Cardiac septum (tissue), 1 donor: ENCODE results near the gene NOC2L. TPM values are rescaled to one million over a fixed set of nuclear protein-coding genes. Genes with fewer than 3 reads are reported as not detected.
A peak's percentile ranks its signal among the peaks of the same experiment; 100 is the strongest.
"Not testable (repeated sequence)": the region's sequence is repeated elsewhere in the genome, so short reads cannot be mapped to it uniquely, and the experiment has no call there.

Experiments used
- DNase-seq: peaks from one replicate; pipeline ENCODE4 v3.0.0-alpha.2; 2020; ENCODE audit warnings: low spot score
- intact Hi-C: fragments of 100-400 bp; cut with DNase I; formaldehyde crosslinking; loops from one replicate; pipeline ENCODE4 v1.14.0; 2022
- total RNA-seq: library from RNA; stranded (reverse); fragmentation: NEBNext Ultra II Directional; extraction: Animal tissue kit (Norgen Biotek cat#: 25700); gene quantifications from one replicate; pipeline ENCODE4 v1.2.1, GENCODE V29; 2021
- donor health status: DM: no; HTN: no; CAD: no.

NOC2L gene
- total RNA-seq, 1 donor from 2014 or later: 39.0 TPM

DNA sequence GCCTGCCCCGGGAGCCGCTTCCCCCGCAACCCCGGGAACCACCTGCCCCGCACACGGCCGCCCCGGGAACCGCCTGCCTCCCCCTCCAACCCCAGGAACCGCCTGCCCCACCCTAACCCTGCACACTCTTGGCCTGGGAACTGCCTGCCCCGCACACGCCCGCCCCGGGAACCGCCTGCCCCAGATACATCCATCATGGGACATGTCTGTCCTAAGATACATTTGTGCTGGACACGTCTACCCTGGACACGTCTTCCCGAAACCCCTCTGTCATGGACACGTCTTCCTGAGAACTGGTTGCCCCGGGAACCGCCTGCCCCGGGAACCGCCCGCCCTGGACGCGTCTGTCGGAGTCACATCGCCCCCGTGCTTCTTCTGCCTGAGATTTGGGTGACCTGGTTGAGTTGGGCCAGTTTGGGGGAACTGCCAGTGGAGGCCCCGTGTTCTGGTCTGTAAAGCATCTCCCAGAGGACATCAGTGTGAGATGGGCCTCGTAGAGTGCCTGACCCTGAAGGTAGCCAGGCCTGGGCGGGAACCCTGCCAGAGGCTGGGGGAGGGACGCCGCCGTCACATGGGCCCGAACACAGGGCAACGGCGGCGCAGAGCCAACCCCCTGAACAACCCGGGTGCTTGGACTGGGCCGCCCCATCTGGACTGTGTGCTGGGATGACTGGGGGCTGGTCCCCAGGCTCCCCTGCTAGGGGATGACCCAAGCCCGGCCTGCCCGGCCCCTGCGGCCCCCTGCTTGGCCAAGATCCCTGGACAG is 19.2 kb upstream of the NOC2L start:
- intact Hi-C loops: no loop called here
- DNase-seq: peak; percentile 75

DNA sequence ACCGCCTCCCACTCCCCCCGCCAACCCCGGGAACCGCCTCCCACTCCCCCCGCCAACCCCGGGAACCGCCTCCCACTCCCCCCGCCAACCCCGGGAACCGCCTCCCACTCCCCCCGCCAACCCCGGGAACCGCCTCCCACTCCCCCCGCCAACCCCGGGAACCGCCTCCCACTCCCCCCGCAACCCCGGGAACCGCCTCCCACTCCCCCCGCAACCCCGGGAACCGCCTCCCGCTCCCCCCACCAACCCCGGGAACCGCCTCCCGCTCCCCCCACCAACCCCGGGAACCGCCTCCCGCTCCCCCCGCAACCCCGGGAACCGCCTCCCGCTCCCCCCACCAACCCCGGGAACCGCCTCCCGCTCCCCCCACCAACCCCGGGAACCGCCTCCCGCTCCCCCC is 17.7 kb upstream of the NOC2L start:
- DNase-seq, intact Hi-C loops: not testable (repeated sequence)

DNA sequence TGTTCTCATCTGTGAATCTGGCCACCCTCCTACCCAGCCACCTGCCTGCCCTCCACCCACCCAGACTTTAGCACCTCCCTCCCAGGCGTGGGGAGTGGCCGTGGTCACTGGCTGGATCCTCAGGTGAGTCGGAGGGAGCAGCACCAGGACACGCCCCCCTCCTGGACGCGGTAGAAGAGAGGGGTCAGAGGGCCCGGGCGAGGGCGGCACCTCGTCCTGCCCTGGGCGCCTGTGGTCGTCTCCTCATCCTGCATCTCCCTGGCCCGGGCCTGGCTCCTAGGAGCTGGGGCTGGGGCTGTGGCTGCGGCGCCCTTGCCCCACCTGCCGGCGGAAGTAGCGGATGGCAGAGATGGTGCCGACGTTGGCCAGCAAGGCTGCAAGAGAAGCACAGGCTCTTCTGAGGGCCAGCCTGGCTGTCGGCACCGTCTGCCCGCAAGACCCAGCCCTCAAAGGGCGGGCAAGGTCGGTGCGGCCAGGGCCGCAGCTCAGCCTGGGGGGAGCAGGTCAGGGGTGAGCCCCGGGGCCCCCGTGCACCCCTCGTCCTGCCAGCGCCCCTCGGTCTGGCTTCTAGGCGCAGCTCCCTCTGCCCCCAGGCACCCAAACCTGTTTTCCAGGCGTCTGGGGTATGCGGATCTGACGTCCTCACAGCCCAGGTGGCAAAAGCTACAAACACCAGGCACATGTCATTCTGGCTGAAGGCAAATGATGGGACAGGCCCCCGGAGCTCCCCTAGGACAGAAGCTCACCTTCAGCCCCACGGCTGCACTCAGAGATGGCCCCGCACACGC is 17.0 kb upstream of the NOC2L start:
- intact Hi-C loops: no loop called here
- DNase-seq: no peak

DNA sequence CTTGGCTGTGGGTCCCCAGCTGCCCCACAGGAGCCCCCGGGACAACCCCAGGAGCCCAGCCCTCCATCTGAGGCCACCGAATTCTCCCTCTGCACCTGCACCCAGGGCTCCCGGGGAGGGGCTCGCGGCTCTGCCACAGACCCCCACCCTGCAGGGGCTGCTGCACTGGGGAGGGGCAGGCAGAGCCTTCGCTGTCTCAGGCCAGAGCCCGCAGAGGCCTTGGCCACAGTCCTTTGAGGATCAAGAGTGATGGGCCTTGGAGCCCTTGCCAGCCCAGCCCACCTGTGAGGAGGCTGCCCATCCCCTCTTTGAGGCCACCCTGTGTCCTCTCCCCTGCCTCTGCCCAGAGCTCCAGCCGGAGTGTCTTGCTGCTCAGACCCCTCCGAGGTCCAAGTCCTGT is 16.3 kb upstream of the NOC2L start:
- DNase-seq: no peak
- intact Hi-C loops: no loop called here

DNA sequence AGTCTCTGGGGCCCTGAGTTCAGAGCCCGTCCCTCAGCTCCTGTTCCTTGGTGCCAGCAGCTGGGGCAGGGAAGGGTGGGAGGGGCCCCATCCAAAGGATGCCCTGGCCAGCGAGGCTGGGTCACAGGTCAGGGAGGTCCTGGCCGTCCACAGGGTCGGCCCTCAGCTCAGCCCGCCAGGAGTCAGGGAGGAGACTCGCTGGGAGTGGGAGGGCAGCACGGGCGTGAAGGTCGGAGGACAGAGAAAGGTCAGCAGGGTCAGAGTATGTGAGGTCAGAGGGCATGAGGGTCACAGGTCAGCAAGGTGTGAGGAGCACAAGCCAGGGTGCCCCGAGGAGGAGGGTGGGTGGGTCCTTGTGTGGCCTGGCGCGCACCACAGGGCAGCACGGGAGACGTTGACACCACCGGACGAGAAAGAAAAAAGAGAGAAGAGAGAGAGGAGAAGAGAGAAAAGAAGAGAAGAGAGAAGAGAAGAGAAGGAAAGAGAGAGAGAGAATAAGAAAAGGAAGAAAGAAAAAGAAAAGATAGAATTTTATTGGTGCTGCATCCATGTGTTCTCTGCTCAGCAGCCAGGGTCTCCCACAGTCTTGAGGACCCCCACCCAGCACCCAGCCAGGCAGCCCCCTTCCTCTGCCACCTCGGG is 15.8 kb upstream of the NOC2L start:
- DNase-seq: no peak
- intact Hi-C loops: no loop called here

DNA sequence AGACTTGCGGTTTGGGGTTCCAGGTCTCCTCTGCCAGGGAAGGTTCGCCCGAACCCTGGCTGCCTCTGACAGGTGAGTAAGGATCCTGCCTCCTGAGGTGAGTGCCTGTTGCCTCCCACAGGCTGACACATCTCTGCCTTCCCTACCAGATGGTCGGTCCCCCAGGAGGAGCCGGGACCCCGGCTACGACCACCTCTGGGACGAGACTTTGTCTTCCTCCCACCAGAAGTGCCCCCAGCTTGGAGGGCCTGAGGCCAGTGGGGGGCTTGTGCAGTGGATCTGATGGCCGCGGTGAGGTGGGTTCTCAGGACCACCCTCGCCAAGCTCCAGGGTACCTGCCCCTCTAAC is 15.2 kb upstream of the NOC2L start:
- intact Hi-C loops: no loop called here
- DNase-seq: no peak

DNA sequence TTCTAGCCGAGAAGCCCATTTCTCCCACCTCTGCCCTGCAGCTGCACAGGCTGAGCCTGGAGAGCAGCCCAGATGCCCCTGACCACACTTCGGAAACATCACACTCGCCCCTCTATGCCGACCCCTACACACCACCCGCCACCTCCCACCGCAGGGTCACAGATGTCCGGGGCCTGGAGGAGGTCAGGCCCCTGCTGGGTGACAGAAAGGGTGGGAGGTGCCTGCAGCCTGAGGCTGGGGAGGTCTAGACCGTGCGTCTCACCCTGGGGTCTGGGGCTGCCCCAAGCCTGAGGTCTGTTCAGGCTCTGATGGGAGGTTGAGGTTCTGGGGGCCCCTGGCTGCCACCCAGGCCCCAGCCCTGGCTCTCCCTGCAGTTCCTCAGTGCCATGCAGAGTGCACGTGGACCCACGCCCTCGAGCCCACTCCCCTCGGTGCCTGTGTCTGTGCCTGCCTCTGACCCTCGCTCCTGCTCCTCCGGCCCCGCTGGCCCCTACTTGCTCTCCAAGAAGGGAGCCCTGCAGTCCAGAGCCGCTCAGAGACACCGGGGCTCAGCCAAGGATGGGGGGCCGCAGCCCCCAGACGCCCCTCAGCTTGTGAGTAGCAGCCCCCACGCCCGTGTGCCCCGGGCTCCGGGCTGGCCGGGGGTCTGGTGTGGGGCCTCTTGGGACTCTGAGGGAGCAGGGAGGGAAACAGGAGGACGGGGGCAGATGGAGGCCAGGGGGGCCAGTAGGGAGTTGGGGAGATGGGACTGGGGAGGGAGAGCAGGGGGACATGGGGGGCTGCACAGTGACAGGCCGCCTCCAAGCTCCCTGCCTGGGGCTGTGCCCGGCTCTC is 14.6 kb upstream of the NOC2L start:
- DNase-seq: no peak
- intact Hi-C loops: no loop called here

DNA sequence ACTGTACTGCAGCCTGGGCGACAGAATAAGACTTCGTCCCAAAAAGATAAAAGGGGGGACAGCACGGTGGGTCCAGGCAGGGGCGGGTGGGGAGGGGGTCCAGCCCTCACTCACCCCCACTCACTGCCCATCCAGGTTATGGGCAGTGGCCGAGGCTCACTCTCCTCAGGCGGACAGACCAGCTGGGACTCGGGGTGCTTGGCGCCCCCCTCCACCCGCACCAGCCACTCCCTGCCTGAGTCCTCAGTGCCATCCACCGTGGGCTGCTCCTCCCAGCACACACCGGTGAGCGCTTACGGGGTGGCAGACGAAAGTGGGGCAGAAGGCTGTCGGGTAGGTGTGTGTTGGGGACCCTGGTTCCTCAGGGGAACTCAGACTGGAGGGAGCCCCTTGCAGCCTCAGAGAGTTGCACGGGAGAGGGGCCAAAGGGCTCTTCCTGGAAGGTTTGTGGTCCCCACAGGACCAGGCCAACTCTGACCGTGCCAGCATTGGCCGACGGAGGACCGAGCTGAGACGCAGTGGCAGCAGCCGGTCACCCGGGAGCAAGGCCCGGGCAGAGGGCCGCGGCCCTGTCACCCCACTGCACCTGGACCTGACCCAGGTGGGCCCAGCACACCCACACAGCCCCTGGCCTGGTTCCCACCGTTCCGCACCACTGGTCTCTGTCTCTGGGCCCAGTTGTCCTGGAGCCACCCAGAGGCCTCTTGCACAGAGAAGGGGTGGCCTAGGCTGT is 13.8 kb upstream of the NOC2L start:
- DNase-seq: no peak
- intact Hi-C loops: no loop called here

DNA sequence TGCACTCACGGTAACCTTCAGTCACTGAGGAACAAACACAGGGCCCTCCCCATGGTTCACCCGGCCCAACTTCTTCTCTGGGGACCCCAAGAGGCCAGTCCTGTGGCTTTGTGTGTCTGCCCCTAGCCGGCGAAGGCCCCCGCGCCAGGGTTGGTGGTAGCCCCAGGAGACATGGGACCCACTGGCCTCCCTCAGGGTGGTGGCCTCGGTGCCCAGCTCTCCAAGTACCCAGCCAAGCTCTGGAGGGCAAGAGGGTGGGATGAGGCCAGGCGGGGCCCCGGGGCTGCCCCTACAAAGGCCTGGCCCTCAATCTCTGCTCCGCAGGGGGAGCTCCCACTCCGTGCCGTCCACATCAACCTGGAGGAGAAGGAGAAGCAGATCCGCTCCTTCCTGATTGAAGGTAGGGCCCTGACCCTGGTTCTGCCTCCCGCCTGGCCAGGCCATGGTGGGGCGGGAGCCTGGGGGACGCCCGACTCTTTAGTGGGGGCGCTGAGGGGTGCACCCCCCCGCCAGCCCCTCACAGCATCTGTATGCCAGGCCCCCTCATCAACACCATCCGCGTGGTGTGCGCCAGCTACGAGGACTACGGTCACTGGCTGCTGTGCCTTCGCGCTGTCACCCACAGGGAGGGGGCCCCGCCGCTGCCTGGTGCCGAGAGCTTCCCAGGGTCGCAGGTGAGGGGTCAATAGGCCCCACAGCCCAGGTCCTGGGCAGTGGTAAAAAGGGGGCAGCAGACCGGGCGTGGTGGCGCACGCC is 12.9 kb upstream of the NOC2L start:
- no peak for DNase-seq
- intact Hi-C loops: no loop called here

DNA sequence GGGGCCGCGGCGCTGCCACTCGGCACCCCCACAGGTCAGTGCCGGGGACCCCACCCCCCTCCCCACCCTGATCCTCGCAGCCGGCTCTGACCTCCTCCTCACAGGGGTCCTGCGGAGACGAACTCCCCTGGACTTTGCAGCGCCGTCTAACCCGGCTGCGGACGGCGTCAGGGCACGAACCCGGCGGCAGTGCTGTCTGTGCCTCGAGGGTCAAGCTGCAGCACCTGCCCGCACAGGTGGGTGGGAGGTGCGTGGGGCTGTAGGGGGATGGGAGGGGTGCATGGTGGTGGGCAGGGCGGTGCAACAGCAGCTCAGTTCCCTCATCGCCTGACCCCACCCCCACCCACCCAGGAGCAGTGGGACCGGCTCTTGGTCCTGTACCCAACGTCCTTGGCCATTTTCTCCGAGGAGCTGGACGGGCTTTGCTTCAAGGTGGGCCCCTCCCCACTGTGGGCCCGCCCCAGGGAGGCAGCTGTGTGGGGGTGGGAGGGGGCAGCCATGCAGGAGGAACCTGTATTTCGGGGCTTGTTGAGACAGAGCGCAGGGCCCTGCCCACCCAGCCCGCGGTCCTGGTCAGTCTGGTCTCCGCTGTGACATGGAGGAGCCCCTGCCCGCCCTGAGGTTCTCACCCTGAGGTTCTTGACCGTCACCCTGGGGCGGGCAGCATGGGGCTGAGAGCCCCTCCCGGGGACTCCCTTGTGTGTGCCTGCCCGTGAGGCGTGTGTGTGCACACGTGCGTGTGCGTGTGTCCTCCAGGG is 12.1 kb upstream of the NOC2L start:
- intact Hi-C loops: no loop called here
- no peak for DNase-seq

DNA sequence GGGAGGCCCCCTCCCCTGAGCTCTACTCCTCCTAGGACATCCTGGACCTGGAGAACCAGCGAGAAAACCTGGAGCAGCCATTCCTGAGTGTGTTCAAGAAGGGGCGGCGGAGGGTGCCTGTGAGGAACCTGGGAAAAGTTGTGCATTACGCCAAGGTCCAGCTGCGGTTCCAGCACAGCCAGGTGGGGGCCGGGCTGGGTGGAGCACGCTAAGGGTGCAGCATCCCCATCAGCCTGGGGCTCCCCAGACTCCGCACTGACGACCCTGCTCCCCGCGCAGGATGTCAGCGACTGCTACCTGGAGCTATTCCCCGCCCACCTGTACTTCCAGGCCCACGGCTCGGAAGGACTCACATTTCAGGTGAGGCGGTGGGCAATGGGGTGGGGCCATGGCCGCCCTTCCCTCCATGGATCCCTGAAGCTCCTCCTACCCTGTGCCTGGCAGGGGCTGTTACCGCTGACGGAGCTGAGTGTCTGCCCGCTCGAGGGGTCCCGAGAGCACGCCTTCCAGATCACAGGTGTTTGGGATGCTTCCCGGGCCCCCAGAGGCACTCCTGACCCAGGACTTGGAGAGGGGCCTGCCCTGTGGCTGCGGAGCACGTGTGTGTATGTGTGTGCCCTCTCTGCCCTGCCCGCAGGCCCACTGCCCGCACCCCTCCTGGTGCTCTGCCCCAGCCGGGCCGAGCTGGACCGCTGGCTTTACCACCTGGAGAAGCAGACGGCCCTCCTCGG is 11.4 kb upstream of the NOC2L start:
- intact Hi-C loops: no loop called here
- no peak for DNase-seq

DNA sequence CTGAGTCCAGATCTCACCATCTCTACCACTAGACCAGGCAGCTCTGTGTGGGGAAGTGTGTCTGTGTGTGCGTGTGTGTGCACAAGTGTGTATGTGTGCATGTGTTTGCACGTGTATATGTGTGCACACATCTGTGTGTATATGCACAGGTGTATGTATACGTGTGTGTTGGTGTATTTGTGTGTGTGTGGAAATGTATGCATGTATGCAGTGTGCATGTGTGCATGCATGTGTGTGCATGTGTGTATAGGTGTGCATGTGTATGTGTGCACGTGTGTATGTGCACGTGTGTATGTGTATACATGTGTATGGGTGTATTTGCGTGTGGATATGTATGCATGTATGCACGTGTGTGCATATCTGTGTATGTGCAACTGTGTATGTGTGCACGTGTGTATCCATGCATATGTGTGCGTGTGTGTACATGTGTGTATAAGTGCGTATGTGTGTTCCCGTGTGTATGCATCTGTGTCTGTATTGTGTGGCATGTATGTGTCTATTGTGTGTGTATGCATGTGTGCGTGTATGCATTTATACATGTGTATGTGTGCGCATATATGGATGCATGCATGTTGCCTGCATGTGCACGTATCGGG is 10.3 kb upstream of the NOC2L start:
- intact Hi-C loops: no loop called here
- DNase-seq: no peak

DNA sequence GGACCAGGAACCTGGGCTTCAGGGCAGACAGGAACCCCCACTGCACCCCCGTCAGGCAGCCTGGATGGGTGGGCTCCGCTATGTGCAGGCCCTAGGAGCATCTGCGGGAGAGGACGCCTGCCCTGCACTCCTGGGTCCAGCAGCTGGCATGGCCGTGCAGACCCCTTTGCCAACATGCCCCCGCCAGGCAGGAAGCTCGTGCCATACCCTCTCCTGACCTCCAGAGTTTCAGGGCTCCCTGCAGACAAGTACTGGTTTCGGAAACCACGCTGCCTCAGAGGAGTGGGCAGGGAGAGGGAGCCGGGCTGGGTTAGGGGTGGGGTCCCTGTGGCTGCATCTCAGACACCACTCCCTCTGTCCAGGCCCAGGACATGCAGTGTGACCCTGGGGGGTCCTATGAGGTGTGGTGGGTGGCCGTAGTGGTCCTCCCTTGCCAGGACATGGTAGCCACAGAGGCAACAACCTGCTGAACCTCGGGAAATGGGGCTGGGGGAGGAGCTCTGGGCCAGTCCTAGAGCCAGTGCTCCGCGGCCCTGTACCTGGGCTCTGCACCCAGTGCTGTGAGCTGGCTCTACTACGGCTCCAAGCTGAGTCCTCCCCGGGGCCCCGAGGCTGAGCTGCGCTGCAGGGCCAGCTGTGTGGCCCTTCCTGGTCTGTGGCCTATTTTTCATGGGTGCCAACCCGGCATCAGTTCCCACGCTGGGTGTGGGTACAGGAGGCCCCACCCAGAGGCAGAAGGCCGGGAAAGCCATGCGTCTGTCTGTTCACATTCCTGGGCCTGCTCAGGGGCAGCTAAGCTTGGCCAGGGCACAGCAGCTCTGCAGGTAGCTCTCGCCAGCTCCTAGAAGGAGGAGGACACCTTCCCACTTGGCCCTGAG is 8.6 kb upstream of the NOC2L start:
- intact Hi-C loops: no loop called here
- no peak for DNase-seq

DNA sequence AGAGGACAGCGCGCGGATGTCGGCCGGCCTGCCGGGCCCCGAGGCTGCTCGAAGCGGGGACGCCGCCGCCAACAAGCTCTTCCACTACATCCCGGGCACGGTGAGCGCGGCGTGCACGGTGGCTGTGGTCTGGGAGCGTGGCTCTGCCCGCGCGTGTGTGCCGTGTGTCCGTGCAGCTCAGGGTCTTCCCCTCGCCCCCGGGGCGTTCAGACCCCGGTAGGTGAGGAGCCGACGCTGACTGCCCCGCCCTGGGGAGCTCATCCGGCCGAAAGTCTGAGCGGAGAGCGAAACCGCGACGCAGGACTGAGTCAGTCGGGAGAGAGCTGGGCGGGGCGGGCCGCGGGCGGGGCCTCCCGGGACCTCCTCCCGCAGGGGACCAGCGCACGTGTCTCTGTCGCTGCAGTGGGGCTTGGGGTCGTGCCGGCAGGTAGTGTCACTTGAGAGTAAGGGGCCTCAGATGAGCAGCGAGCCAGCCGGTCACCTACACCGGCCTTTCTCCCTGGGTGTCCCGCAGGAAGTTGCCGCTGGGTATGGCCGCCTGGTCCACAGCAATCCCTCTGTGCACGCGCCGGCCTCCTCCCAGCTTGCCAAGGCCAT is 7.7 kb upstream of the NOC2L start:
- DNase-seq: peak; percentile 91
- intact Hi-C loops: no loop called here

DNA sequence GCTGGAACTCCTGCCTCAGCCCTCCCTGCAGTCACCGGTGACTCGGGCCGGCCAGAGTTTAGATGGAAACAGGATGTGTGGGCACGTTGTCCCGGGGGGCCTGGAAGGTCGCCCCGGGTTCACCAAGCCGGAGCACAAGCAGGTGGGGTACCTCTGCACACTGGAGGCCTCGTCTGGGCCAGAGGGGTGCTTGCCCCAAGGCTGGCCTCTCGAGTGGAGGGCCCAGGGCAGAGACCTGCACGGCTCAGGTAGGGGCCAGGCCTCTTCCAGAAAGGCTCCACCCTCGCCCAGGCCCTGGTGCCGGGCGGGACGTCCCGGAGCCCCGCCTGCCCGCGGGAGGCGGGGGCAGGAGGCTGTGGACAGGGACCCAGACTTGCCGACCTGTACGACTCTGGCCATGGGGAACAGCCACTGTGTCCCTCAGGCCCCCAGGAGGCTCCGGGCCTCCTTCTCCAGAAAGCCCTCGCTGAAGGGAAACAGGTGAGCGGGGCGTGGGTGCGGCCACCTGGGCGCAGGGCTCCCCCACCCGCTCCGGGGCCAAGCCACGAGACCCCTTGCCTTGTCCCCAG is 7.2 kb upstream of the NOC2L start, which contains the start of gene PLEKHN1:
TSS of gene PLEKHN1 (plus strand) at position 348 of the 569 bp plus-strand sequence. CDS start at position 398, 50 bp downstream.
- intact Hi-C loops: no loop called here
- DNase-seq: no peak
